H9 (cell line): Measurements from ENCODE around the gene GATA6. TPM values are rescaled to one million over a fixed set of nuclear protein-coding genes. Genes with fewer than 3 reads are reported as not detected.

ENCODE experiments used
- DNase-seq: peaks from one replicate; pipeline ENCODE4 v3.0.0-alpha.2; 2017
- H2AFZ ChIP-seq: one replicate; pipeline ENCODE4 v1.6.1; 2013; ENCODE audit warnings: mild to moderate bottlenecking, low read length, control low read depth, moderate library complexity
- H2AK5ac ChIP-seq: 2 replicates; pipeline ENCODE4 v1.6.1; 2013; ENCODE audit warnings: low read length, control low read depth, mixed read lengths; ENCODE audit not compliant: insufficient read length
- H2BK120ac ChIP-seq: one replicate; pipeline ENCODE4 v1.6.1; 2013; ENCODE audit warnings: low read depth, mild to moderate bottlenecking, low read length, control low read depth, inconsistent platforms; ENCODE audit not compliant: poor library complexity, severe bottlenecking
- H2BK12ac ChIP-seq: 2 replicates; pipeline ENCODE4 v1.6.1; 2013; ENCODE audit warnings: low read length, control low read depth, mixed read lengths, low read depth; ENCODE audit not compliant: insufficient read length
- H2BK15ac ChIP-seq: 2 replicates; pipeline ENCODE4 v1.6.1; 2013; ENCODE audit warnings: low read depth, low read length, control low read depth
- H2BK20ac ChIP-seq: one replicate; pipeline ENCODE4 v1.6.1; 2013; ENCODE audit warnings: low read depth, mild to moderate bottlenecking, low read length, control low read depth, inconsistent platforms; ENCODE audit not compliant: poor library complexity, severe bottlenecking
- H2BK5ac ChIP-seq: 2 replicates; pipeline ENCODE4 v1.6.1; 2013; ENCODE audit warnings: low read length, control low read depth, mixed read lengths; ENCODE audit not compliant: insufficient read length
- H3K14ac ChIP-seq: 2 replicates; pipeline ENCODE4 v1.6.1; 2013; ENCODE audit warnings: low read length, control low read depth; ENCODE audit not compliant: insufficient read depth
- H3K18ac ChIP-seq: 2 replicates; pipeline ENCODE4 v1.6.1; 2013; ENCODE audit warnings: low read depth, mild to moderate bottlenecking, mixed read lengths, low read length, control low read depth; ENCODE audit not compliant: insufficient read length
- H3K23ac ChIP-seq: 2 replicates; pipeline ENCODE4 v1.6.1; 2013; ENCODE audit warnings: low read length, control low read depth, mixed read lengths, low read depth; ENCODE audit not compliant: insufficient read length
- H3K23me2 ChIP-seq: 2 replicates; pipeline ENCODE4 v1.6.1; 2013; ENCODE audit warnings: low read depth, mild to moderate bottlenecking, mixed read lengths, low read length, control low read depth; ENCODE audit not compliant: insufficient read length, poor library complexity, severe bottlenecking
- H3K27ac ChIP-seq: 2 replicates; pipeline ENCODE4 v1.5.1; 2013; ENCODE audit warnings: low read length, control low read depth, mixed read lengths, low read depth; ENCODE audit not compliant: insufficient read length
- H3K27me3 ChIP-seq: 2 replicates; pipeline ENCODE4 v1.6.1; 2013; ENCODE audit warnings: low read length, control low read depth, inconsistent platforms; ENCODE audit not compliant: insufficient read depth
- H3K4ac ChIP-seq: 2 replicates; pipeline ENCODE4 v1.6.1; 2013; ENCODE audit warnings: low read depth, mild to moderate bottlenecking, control low read depth, inconsistent platforms, low read length, moderate library complexity
- H3K4me1 ChIP-seq: 2 replicates; pipeline ENCODE4 v1.6.1; 2013; ENCODE audit warnings: low read length, control low read depth, inconsistent platforms; ENCODE audit not compliant: insufficient read depth
- H3K4me2 ChIP-seq: 2 replicates; pipeline ENCODE4 v1.6.1; 2013; ENCODE audit warnings: low read length, control low read depth, mixed read lengths; ENCODE audit not compliant: insufficient read length, insufficient read depth
- H3K56ac ChIP-seq: 2 replicates; pipeline ENCODE4 v1.6.1; 2013; ENCODE audit warnings: low read depth, mild to moderate bottlenecking, mixed read lengths, low read length, control low read depth; ENCODE audit not compliant: insufficient read length
- H3K79me1 ChIP-seq: 2 replicates; pipeline ENCODE4 v1.6.1; 2013; ENCODE audit warnings: low read depth, mild to moderate bottlenecking, moderate library complexity, low read length, control low read depth, inconsistent platforms; ENCODE audit not compliant: insufficient read depth, poor library complexity, severe bottlenecking
- H3K79me2 ChIP-seq: 2 replicates; pipeline ENCODE4 v1.6.1; 2013; ENCODE audit warnings: low read length, control low read depth, inconsistent platforms; ENCODE audit not compliant: insufficient read depth
- H3K9ac ChIP-seq: 2 replicates; pipeline ENCODE4 v1.6.1; 2013; ENCODE audit warnings: low read length, control low read depth, mixed read lengths; ENCODE audit not compliant: insufficient read length; ENCODE audit errors: extremely low read depth
- H3K9me3 ChIP-seq: one replicate; pipeline ENCODE4 v1.6.1; 2013; ENCODE audit warnings: low read depth, low read length, inconsistent platforms; ENCODE audit not compliant: control insufficient read depth
- H3T11ph ChIP-seq: one replicate; pipeline ENCODE4 v1.6.1; 2013; ENCODE audit warnings: mild to moderate bottlenecking, low read length, control low read depth, inconsistent platforms
- H4K20me1 ChIP-seq: one replicate; pipeline ENCODE4 v1.6.1; 2013; ENCODE audit not compliant: control insufficient read depth, insufficient read length, insufficient read depth
- H4K5ac ChIP-seq: 2 replicates; pipeline ENCODE4 v1.6.1; 2013; ENCODE audit warnings: low read depth, mild to moderate bottlenecking, mixed read lengths, low read length, control low read depth; ENCODE audit not compliant: insufficient read length
- H4K8ac ChIP-seq: replicated peaks from 2 replicates; pipeline ENCODE4 v1.6.1; 2013; ENCODE audit warnings: low read length, control low read depth, mixed read lengths, low read depth; ENCODE audit not compliant: insufficient read length
- H4K91ac ChIP-seq: 2 replicates; pipeline ENCODE4 v1.6.1; 2013; ENCODE audit warnings: low read depth, mild to moderate bottlenecking, moderate library complexity, mixed read lengths, low read length, control low read depth; ENCODE audit not compliant: insufficient read length
- H3K27ac Mint-ChIP-seq, 3 experiments: 2 replicates in 2 of 3; 3 replicates in 1 of 3; pipeline ENCODE4 v1.8.0; 2020 to 2021; ENCODE audit warnings: mixed read lengths in 3 of 3, mild to moderate bottlenecking in 1 of 3, moderate library complexity in 1 of 3
- H3K27me3 Mint-ChIP-seq: 2 replicates; pipeline ENCODE4 v1.8.0; 2021; ENCODE audit warnings: low read depth, mild to moderate bottlenecking, moderate library complexity, mixed read lengths
- H3K36me3 Mint-ChIP-seq, 3 experiments: 2 replicates in 2 of 3; 3 replicates in 1 of 3; pipeline ENCODE4 v1.8.0; 2020 to 2021; ENCODE audit warnings: low read depth in 3 of 3, mixed read lengths in 3 of 3; ENCODE audit not compliant: insufficient read depth in 1 of 3
- H3K4me1 Mint-ChIP-seq, 2 experiments: 2 replicates each; pipeline ENCODE4 v1.8.0; 2020; ENCODE audit warnings: mixed read lengths in 2 of 2
- H3K4me3 Mint-ChIP-seq, 2 experiments: 2 replicates in 1 of 2; 3 replicates in 1 of 2; pipeline ENCODE4 v1.8.0; 2020 to 2021; ENCODE audit warnings: mild to moderate bottlenecking in 2 of 2, mixed read lengths in 2 of 2, moderate library complexity in 1 of 2
- H3K9me3 Mint-ChIP-seq, 2 experiments: 2 replicates in 1 of 2; 3 replicates in 1 of 2; pipeline ENCODE4 v1.8.0; 2020; ENCODE audit warnings: mild to moderate bottlenecking in 2 of 2, mixed read lengths in 2 of 2, moderate library complexity in 1 of 2
- WGBS: extraction: QIAGEN DNeasy Blood & Tissue Kit; methylation state at CpG from one replicate; pipeline ENCODE4 v1.1.7; 2013; ENCODE audit warnings: missing lambda C conversion rate, low lambda C conversion rate, mixed read lengths; ENCODE audit not compliant: insufficient read length; ENCODE audit errors: extremely low coverage; 5-methylcytosine and 5-hydroxymethylcytosine counted together
- total RNA-seq: library from RNA; stranded (reverse); gene quantifications from 2 replicates; pipeline ENCODE4 v1.2.1, GENCODE V29; 2021
- TF ChIP-seq, protein P1 (sequence below): fragments of 200-600 bp; sonication (generic); conservative IDR thresholded peaks from 3 replicates; pipeline ENCODE4 v1.8.0; 2021; ENCODE audit warnings: antibody characterized with exemption, mild to moderate bottlenecking

Gene GATA6
- total RNA-seq, 1 experiment from 2014 or later = not detected

DNA sequence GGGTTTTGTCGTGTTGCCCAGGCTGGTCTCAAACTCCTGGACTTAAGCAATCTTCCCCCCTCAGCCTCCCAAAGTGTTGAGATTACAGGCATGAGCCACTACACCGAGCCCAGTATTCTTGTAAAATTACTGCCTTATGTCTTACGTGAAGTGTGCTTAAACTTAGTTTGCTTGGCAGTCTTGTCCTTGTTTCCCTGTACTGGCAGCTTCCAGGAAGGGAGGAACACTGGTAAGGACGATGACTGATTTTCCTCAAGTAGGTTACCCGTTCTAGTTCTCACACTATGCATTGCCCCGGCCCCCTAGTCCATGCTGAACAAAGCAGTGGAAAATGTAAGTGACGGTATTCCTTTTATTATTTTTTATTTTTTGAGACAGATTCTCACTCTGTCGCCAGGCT lies 19.7 kb upstream of the GATA6 start:
- H3K23ac ChIP-seq = no peak overlapping the region
- H3K27ac ChIP-seq = no peak overlapping the region
- H3K18ac ChIP-seq = no peak overlapping the region
- no peaks in the 10 kb centered on the region for H3K4me1 Mint-ChIP-seq
- H3K27me3 Mint-ChIP-seq = peaks cover 52% of the 10 kb centered on the region
- H3K9me3 ChIP-seq = no peaks in the 10 kb centered on the region
- no CpG with 5 or more reads among the region's 8 CpGs for WGBS
- H2AFZ ChIP-seq = no peak overlapping the region
- TF ChIP-seq, protein P1, sequence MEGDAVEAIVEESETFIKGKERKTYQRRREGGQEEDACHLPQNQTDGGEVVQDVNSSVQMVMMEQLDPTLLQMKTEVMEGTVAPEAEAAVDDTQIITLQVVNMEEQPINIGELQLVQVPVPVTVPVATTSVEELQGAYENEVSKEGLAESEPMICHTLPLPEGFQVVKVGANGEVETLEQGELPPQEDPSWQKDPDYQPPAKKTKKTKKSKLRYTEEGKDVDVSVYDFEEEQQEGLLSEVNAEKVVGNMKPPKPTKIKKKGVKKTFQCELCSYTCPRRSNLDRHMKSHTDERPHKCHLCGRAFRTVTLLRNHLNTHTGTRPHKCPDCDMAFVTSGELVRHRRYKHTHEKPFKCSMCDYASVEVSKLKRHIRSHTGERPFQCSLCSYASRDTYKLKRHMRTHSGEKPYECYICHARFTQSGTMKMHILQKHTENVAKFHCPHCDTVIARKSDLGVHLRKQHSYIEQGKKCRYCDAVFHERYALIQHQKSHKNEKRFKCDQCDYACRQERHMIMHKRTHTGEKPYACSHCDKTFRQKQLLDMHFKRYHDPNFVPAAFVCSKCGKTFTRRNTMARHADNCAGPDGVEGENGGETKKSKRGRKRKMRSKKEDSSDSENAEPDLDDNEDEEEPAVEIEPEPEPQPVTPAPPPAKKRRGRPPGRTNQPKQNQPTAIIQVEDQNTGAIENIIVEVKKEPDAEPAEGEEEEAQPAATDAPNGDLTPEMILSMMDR = no peak
- H3K23me2 ChIP-seq = no peaks in the 10 kb centered on the region
- no peak overlapping the region for H2BK20ac ChIP-seq
- no peak overlapping the region for H4K5ac ChIP-seq
- no peak overlapping the region for H3K56ac ChIP-seq
- DNase-seq = no peak
- no peak overlapping the region for H3K9ac ChIP-seq
- H3K14ac ChIP-seq = no peak overlapping the region
- H2BK120ac ChIP-seq = no peak overlapping the region
- H3K27ac Mint-ChIP-seq = no peak overlapping the region
- no peak overlapping the region for H2BK15ac ChIP-seq
- no peak overlapping the region for H2BK12ac ChIP-seq
- no peak overlapping the region for H3T11ph ChIP-seq
- no peak overlapping the region for H4K8ac ChIP-seq
- no peak overlapping the region for H2AK5ac ChIP-seq
- no peaks in the 10 kb centered on the region for H3K27me3 ChIP-seq
- no peaks in the 10 kb centered on the region for H3K79me2 ChIP-seq
- H3K4me2 ChIP-seq = no peak overlapping the region
- no peak overlapping the region for H3K4me3 Mint-ChIP-seq
- H4K20me1 ChIP-seq = no peaks in the 10 kb centered on the region
- no peaks in the 10 kb centered on the region for H3K79me1 ChIP-seq
- H3K9me3 Mint-ChIP-seq = no peaks in the 10 kb centered on the region
- no peak overlapping the region for H4K91ac ChIP-seq
- H2BK5ac ChIP-seq = no peak overlapping the region
- no peaks in the 10 kb centered on the region for H3K4me1 ChIP-seq
- no peak overlapping the region for H3K4ac ChIP-seq
- no peaks in the 10 kb centered on the region for H3K36me3 Mint-ChIP-seq
